Activated T-cell treated with anti-CD3 and anti-CD28 coated beads, Interleukin-2, amount 50 U/mL, for 1 hour (primary cell): ENCODE measurements around the gene BCAS2.

Experiments used
- DNase-seq: peaks from one replicate; pipeline ENCODE4 v3.0.0-alpha.2; 2020

Gene BCAS2

DNA sequence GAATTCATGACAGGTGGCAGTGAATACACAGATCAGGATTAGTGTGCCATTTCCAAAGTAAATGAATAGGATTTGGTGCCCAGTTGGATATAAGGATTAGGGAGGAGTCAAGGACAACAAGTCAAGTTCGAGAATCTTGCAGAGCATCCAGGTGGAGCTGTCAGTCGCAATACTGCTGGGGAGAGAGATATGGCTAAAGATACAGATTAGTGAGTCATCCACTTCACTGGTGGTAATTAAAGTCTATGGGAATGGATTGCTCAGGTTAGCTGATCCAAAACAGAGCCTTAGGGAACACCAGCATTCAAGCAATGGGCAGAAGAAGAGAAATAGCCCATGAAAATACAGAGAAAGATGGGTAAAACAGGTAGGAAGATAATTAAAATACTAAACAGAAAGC, 26.8 kb downstream of the BCAS2 start:
- no peak for DNase-seq

DNA sequence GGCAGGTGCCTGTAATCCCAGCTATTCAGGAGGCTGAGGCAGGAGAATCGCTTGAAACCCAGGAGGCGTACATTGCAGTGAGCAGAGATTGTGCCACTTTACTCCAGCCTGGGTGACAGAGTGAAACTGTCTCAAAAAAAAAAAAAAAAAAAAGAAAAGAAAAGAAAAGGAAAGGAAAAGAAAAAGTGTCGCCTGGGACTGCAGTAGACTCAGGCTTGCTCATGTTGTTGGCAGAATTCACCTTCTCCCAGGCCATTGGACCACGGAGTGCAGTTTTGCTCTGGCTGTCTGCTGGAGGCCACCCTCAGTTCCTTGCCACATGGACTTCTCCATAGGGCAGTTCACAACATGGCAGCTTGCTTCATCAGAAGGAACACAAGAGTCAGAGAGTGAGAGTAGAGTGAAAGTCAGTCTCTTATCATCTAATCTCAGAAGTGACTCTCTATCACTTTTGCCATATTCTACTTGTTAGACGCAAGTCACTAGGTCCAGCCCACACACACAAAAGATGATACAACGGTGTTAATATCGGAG, 29.2 kb downstream of the BCAS2 start:
- no peak for DNase-seq

GRCh38 chr1:114551400-114551799, 30.0 kb downstream of the BCAS2 start:
- no peak for DNase-seq

DNA sequence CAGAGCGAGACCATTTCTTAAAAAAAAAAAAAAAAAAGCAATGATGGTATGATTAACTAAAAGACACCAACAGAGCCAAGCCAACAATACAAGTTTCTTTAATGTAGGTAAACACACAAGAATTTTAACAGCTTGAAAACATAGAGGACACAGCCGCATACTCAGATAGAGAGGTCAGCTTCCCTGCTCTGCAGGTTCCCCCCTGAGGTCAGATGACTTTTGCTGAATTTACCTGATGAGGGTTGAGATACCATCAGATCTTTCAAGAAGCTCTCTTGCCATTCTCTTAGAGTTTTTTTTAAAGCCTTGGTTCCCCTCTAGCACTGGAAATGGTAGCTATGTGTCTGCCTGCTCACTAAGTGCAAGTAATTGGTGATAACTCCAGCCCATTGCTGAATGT, 31.1 kb downstream of the BCAS2 start:
- no peak for DNase-seq

GRCh38 chr1:114549137-114549536, 32.3 kb downstream of the BCAS2 start:
- no peak for DNase-seq

DNA sequence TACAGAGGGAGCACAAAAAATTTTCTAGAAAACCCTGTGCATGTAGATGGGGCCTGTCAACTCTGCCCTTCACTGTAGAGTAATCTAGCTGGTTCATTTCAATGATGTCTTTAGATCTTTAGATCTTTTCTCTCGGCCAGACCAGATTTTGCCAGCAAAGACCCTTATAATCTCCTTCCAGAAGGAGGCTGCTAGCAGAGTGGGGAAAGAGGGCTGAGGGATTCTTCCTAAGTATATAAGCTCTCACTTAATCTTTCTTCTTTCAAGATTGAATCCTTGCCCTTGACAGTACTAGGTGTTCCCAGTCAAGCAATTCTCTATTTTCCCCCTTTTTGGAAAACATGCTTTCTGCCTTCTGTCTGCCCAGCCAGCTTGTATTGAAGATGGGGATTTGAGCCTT, 34.3 kb downstream of the BCAS2 start:
- DNase-seq = no peak

- DNase-seq = no peak
Observed at GRCh38 chr1:114545796-114546195, 35.6 kb downstream of the BCAS2 start.

- DNase-seq = no peak
Observed at GRCh38 chr1:114545315-114545714, 36.1 kb downstream of the BCAS2 start.

- DNase-seq = no peak
Observed at GRCh38 chr1:114540821-114541220, 40.6 kb downstream of the BCAS2 start.

DNA sequence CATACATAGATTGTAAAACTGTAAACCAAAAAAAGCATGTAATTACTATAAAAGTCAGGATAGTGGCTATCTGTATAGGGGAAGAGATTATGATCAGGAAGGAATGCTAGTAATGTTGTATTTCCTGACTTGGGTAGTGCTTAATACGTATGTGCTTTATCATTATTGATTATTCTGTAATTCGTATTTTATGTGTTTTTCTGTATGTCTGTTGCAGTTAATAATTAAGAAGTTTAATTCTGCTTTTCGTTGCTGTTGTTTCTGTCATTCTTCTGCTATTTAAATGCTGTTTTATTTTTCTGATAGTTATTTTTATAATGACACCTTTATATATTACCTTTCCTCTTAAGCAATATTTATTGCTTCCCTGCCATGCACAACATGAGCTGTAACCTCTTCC, 41.1 kb downstream of the BCAS2 start:
- no peak for DNase-seq

- no peak for DNase-seq
Observed at GRCh38 chr1:114536043-114536442, 45.4 kb downstream of the BCAS2 start.

GRCh38 chr1:114535401-114535800, 46.0 kb downstream of the BCAS2 start:
- DNase-seq = no peak

GRCh38 chr1:114531094-114531493, 50.3 kb downstream of the BCAS2 start:
- no peak for DNase-seq

- DNase-seq = no peak
Observed at GRCh38 chr1:114530224-114530623, 51.2 kb downstream of the BCAS2 start.

DNA sequence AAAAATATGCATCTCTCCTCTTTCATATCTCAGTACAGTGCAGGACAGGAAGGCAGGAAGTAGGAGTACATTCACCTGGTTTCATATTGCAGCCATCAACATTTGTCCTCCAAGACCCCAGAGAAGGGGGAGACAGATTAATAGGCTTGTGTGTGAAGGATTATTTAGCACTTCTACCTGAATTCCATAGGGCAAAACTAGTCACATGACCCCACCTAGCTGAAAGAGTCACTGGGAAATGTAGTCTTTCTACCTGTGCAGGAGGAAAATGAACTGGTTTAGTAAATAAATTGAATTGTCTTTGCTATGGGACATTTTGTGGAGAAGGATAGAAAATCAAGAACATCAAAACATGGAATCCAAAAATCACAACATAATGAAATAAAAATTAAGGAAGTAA, 56.5 kb downstream of the BCAS2 start:
- no peak for DNase-seq

DNA sequence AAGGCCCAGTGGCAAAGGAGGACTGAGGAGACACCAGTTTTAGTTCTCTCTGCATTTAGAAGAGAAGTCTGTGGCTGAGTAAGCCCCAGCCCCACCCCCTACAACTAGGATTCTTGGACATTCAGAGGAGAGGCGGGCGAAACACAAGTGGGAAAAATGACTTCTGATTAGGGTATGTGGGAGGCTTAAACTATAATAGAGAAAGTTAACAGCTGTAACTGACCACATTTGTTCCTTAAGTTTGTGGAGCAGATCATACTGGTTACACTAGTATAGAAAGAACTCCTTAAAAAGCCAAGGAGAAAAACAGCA, 59.2 kb downstream of the BCAS2 start:
- DNase-seq = no peak

GRCh38 chr1:114521396-114522263, 59.8 kb downstream of the BCAS2 start:
- DNase-seq = no peak
